ENCODE results near the gene PSD4. TPM values are rescaled to one million over a fixed set of nuclear protein-coding genes. Genes with fewer than 3 reads are reported as not detected.

Gene PSD4
- 100 to 1,000 TPM; 314 to 388 TPM for total RNA-seq

DNA sequence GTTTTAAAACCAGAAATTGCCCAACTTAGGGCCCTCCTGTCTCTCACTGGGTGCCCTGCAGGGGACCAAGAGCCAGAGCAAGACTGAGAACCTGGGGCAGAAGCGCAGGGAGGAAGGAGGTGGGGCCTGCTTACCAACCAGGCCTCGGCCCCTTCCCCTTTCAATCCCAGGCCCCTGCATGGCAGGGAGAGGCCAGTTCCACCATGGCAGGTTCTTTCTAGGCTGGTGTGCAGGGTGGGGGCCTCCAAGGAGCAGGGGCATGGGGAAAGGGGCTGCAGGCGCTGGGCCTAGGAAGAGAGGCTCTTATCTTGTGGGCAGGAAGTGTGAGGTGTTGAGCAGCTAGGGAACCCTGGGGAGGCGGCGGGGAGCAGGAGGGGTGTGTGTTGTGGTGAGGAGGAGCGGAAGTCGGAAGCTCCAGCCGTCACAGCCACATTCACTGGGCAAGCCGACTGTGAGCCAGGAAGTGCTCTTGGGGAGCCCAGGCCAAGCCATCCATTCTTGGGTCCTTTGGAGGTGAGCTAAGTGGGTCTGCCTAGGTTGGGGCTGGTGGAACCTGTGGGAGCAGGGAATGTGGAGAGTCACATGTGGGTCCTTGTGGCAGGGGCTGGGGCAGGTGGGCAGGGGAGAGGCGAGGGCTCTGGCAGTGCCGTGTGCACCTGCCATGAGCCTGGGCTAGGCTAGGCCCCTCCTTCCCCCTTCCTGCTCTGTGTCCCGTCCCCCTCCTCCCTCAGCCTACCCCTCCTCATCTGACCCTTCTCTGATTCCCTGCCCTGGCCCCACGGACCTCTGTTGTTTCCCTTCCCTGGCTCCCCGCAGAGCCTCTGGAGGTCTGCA lies at the start of gene PSD4:
Gene PSD4, plus strand, starts transcription at position 430 of the 834 bp plus-strand sequence. CDS start 8,486 bp downstream, outside the sequence.
- peaks cover 69% of the 10 kb centered on the region for H3K4me1 Mint-ChIP-seq
- CTCF ChIA-PET: interaction anchor here (1.2 to 12.6 kb wide), 9 partner anchors 9 to 94 kb away, joined by 4 to 177 read pairs (median 19); no protein-coding TSS in a partner anchor
- H3K4me3 Mint-ChIP-seq: peak within 1 kb of the TSS; percentile 89
- no peaks in the 10 kb centered on the region for H3K9me3 Mint-ChIP-seq (ENCODE audit: low read depth)
- DNase-seq (peak; percentile 97), ATAC-seq (peak; percentile 73)
- H3K36me3 Mint-ChIP-seq: peaks cover 67% of the 10 kb centered on the region
- H3K27ac Mint-ChIP-seq: peak within 1 kb of the TSS; percentile 93
- peaks cover 3% of the 10 kb centered on the region for H3K27me3 Mint-ChIP-seq

DNA sequence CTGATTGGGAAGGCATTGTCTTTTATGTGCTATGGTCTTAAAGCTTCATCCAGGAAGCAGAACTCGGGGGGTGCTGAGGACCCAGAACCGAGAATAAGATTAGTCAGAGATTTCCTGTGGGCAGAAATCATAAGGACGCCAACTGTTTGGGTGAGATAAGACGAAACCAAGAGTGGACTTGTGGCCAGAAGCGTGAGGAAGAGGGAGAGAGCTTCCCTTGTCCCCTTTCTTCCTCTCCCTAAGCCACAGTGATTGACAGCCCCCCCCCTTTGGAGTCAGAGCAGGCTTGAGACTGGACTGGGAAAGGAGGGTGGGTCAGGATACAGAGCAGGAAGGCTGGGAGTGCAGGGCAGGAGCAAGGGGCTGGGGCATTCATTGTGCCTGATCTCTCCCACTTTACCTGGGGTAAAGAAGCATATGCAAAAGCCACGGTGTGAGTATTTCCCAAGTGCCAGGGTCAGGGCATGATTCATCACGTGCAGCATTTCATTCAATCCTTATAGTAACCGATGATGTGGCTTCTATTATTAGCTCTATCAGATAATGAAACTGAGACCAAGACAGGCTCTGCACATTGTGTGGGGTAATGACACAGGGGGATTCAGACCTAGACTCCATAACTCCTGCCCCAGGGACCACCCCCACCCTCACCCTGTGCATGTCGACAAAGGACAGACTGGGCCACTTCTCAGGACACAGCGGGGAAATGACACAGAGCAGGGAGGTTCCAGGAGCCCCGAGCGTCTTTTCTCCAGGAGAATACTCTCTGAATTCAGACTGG lies 49.4 kb upstream of the PSD4 start:
- peaks cover 41% of the 10 kb centered on the region for H3K4me1 Mint-ChIP-seq
- H3K4me3 Mint-ChIP-seq: peak overlapping the region; percentile 26
- H3K27me3 Mint-ChIP-seq: no peaks in the 10 kb centered on the region
- H3K36me3 Mint-ChIP-seq: peaks cover 5% of the 10 kb centered on the region
- H3K27ac Mint-ChIP-seq: peak overlapping the region; percentile 68
- DNase-seq: peak; percentile 58
- CTCF ChIA-PET: interaction anchor here (0.9 to 3.8 kb wide), 6 partner anchors 12 to 246 kb away, joined by 3 to 24 read pairs (median 4); partner anchors contain the start of gene PSD4
- no peaks in the 10 kb centered on the region for H3K9me3 Mint-ChIP-seq (ENCODE audit: low read depth)
- peak; percentile 58 for ATAC-seq

DNA sequence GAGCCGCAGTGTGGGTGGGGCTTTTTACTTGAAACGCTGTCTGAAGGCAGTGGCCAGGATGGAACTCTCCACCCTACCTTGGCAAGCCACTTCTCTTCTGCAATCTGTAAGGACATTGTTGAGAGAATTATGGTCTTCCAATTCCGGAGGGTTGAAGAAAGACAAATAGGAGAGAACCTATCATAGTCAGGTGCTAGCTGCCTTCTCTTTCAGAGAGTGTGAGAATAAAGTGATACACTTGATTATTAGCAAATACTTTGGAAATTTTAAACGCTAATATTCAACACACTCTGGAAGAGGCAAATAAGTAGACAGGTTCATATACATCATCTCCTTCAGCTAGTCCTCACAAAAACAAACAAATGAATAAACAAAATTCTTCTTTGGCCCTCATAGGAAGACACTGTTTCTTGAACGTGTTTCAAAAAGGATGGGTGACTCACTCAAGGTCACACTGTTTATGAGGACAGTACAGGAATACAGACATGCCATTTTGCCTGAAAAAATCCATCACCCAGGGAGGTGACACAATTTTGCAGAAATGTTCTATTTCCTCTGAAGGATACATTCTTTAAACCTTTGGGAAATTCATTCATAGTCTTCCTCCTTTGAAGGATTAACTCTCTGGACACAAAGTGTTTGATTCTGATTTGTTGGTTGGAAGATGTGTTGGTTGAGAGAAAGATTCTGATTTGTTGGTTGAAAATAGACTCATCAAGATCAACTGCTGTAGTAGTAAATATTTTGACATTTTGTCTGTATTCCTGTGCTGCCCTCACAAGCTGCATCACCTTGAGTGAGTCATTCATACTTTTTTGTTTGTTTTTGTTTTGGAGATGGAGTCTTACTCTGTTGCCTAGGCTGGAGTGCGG lies 48.6 kb upstream of the PSD4 start:
- no peaks in the 10 kb centered on the region for H3K9me3 Mint-ChIP-seq (ENCODE audit: low read depth)
- peaks cover 1% of the 10 kb centered on the region for H3K36me3 Mint-ChIP-seq
- ATAC-seq (no peak), DNase-seq (peak; percentile 2)
- no peaks in the 10 kb centered on the region for H3K27me3 Mint-ChIP-seq
- CTCF ChIA-PET: interaction anchor here (0.9 to 3.8 kb wide), 5 partner anchors 12 to 245 kb away, joined by 3 to 24 read pairs (median 5); partner anchors contain the start of gene PSD4
- no peak overlapping the region for H3K4me3 Mint-ChIP-seq
- no peak overlapping the region for H3K27ac Mint-ChIP-seq
- H3K4me1 Mint-ChIP-seq: peaks cover 38% of the 10 kb centered on the region

DNA sequence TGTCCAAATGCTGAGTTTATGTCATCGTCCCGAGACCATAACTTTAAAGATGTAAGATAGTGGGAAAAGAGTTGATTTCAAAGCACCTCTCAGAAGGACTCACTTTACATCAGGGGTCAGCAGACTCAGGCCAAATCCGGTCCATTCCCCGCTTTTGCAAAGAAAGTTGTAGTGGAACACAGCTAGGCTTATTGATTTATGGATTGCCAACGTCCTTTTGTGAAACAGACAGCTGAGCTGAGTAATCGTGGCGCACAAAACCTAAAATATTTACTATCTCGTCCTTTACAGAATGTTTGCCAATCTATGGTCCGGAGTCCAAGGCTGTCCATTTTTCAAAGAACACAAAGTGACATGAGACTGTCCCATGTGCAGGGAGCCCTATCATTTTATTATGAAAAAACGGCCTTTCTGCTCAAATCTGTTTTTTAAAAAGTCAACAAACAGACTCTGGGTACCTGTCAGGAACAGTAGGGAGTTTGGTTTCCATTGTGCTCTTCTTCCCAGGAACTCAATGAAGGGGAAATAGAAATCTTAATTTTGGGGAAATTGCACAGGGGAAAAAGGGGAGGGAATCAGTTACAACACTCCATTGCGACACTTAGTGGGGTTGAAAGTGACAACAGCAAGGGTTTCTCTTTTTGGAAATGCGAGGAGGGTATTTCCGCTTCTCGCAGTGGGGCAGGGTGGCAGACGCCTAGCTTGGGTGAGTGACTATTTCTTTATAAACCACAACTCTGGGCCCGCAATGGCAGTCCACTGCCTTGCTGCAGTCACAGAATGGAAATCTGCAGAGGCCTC lies 46.7 kb upstream of the PSD4 start, which contains the start of gene IL1RN:
Gene IL1RN, plus strand, starts transcription at position 754 of the 801 bp plus-strand sequence. Its CDS starts 27 bp downstream, at position 781.
- Mint-ChIP-seq H3K4me1 (peaks cover 34% of the 10 kb centered on the region), H3K27ac (no peak within 1 kb of the TSS), H3K36me3 (no peaks in the 10 kb centered on the region), H3K4me3 (no peak within 1 kb of the TSS), H3K9me3 (ENCODE audit: low read depth) (no peaks in the 10 kb centered on the region), H3K27me3 (no peaks in the 10 kb centered on the region)
- no peak for ATAC-seq
- peak; percentile 38 for DNase-seq
- CTCF ChIA-PET: interaction anchor here (0.7 to 3.8 kb wide), 3 partner anchors 9 to 244 kb away, joined by 3 to 24 read pairs (median 3); no protein-coding TSS in a partner anchor

- no peak overlapping the region for H3K4me3 Mint-ChIP-seq
- peaks cover 34% of the 10 kb centered on the region for H3K4me1 Mint-ChIP-seq
- peak; percentile 37 for DNase-seq
These were observed 45.9 kb upstream of the PSD4 start for GRCh38 chr2:113127646-113128570.

GRCh38 chr2:113129519-113130078 lies 44.2 kb upstream of the PSD4 start:
- no peaks in the 10 kb centered on the region for H3K9me3 Mint-ChIP-seq (ENCODE audit: low read depth)
- H3K27me3 Mint-ChIP-seq: no peaks in the 10 kb centered on the region
- DNase-seq (peak; percentile 28), ATAC-seq (no peak)
- no peak overlapping the region for H3K4me3 Mint-ChIP-seq
- H3K36me3 Mint-ChIP-seq: no peaks in the 10 kb centered on the region
- peaks cover 32% of the 10 kb centered on the region for H3K4me1 Mint-ChIP-seq
- CTCF ChIA-PET: interaction anchor here (0.7 to 2.5 kb wide), 6 partner anchors 9 to 119 kb away, joined by 3 to 13 read pairs (median 5); no protein-coding TSS in a partner anchor
- H3K27ac Mint-ChIP-seq: no peak overlapping the region

More at GRCh38 chr2:113127646-113128570, 45.9 kb upstream of the PSD4 start:
- no peaks in the 10 kb centered on the region for H3K27me3 Mint-ChIP-seq
- CTCF ChIA-PET: interaction anchor here (0.7 to 2.5 kb wide), 5 partner anchors 9 to 76 kb away, joined by 3 to 13 read pairs (median 4); no protein-coding TSS in a partner anchor
- H3K27ac Mint-ChIP-seq: no peak overlapping the region
- no peaks in the 10 kb centered on the region for H3K9me3 Mint-ChIP-seq (ENCODE audit: low read depth)
- H3K36me3 Mint-ChIP-seq: no peaks in the 10 kb centered on the region
- ATAC-seq: no peak

GRCh38 chr2:113131352-113132185 lies 42.2 kb upstream of the PSD4 start:
- Mint-ChIP-seq H3K27ac (no peak overlapping the region), H3K27me3 (no peaks in the 10 kb centered on the region)

GRCh38 chr2:113132414-113133021 lies 41.3 kb upstream of the PSD4 start:
- H3K27me3 Mint-ChIP-seq: no peaks in the 10 kb centered on the region
- no peaks in the 10 kb centered on the region for H3K9me3 Mint-ChIP-seq (ENCODE audit: low read depth)
- peaks cover 19% of the 10 kb centered on the region for H3K4me1 Mint-ChIP-seq
- no peaks in the 10 kb centered on the region for H3K36me3 Mint-ChIP-seq
- no peak overlapping the region for H3K4me3 Mint-ChIP-seq
- CTCF ChIA-PET: interaction anchor here (1.5 to 13.6 kb wide), 5 partner anchors 49 to 258 kb away, joined by 4 to 329 read pairs (median 8); no protein-coding TSS in a partner anchor
- H3K27ac Mint-ChIP-seq: no peak overlapping the region
- ATAC-seq (no peak), DNase-seq (peak; percentile 32)

More at GRCh38 chr2:113131352-113132185, 42.2 kb upstream of the PSD4 start:
- Mint-ChIP-seq H3K9me3 (ENCODE audit: low read depth) (no peaks in the 10 kb centered on the region), H3K4me1 (peaks cover 23% of the 10 kb centered on the region), H3K36me3 (no peaks in the 10 kb centered on the region), H3K4me3 (no peak overlapping the region)
- ATAC-seq: no peak
- peak; percentile 21 for DNase-seq
- CTCF ChIA-PET: interaction anchor here (1.8 to 2.2 kb wide), 2 partner anchors 68 to 259 kb away, joined by 4 to 8 read pairs; no protein-coding TSS in a partner anchor

DNA sequence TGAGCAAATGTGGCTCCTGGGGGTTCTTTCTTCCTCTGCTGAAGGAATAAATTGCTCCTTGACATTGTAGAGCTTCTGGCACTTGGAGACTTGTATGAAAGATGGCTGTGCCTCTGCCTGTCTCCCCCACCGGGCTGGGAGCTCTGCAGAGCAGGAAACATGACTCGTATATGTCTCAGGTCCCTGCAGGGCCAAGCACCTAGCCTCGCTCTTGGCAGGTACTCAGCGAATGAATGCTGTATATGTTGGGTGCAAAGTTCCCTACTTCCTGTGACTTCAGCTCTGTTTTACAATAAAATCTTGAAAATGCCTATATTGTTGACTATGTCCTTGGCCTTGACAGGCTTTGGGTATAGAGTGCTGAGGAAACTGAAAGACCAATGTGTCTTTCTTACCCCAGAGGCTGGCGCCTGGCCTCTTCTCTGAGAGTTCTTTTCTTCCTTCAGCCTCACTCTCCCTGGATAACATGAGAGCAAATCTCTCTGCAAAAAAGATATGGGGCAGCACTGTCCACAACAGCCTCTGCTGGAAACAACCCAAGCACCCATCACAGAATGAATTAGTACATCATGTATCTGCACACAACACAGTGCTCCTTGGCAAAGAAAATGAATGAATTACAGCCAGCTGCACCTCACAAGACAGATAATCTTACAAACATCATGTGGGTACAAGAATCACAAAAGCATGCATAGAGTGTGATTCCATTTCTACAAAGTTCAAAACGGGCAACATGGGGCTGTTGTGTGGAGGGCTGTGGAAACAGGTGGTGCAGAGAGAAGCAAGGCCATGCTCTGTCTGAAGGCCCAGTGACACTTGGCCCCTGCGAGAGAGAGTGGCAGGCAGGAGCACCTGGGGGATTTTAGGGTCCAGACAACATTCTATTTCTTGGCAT lies 39.8 kb upstream of the PSD4 start:
- ATAC-seq (peak; percentile 64), DNase-seq (peak; percentile 49)

More for the DNA sequence above, 39.8 kb upstream of the PSD4 start:
- Mint-ChIP-seq H3K9me3 (ENCODE audit: low read depth) (no peaks in the 10 kb centered on the region), H3K27me3 (no peaks in the 10 kb centered on the region), H3K4me3 (no peak overlapping the region), H3K27ac (no peak overlapping the region), H3K4me1 (peaks cover 29% of the 10 kb centered on the region), H3K36me3 (no peaks in the 10 kb centered on the region)
- CTCF ChIA-PET: interaction anchor here (1.1 to 13.6 kb wide), 11 partner anchors 15 to 256 kb away, joined by 3 to 329 read pairs (median 7); partner anchors contain the start of gene PSD4

All from activated CD8-positive, alpha-beta memory T cell treated with anti-CD3 and anti-CD28 coated beads, Interleukin-2, amount 10 ng/mL, durations not matched to agents 7 days and 5 days (primary cell).